HG02763 (cell line): ENCODE results near the gene OMA1.

Experiments
- ATAC-seq: cut with Tn5 transposase; IDR thresholded peaks from one replicate; pipeline ENCODE4 v1.9.1; 2021; ENCODE audit warnings: mild to moderate bottlenecking, moderate library complexity; ENCODE audit not compliant: unreplicated experiment

The OMA1 gene

GRCh38 chr1:58460469-58460868 lies 86.1 kb downstream of the OMA1 start:
- no peak for ATAC-seq

GRCh38 chr1:58459911-58460310 lies 86.6 kb downstream of the OMA1 start:
- ATAC-seq, result no peak

- no peak for ATAC-seq
Observed at GRCh38 chr1:58457023-58457635, 89.4 kb downstream of the OMA1 start.

- no peak for ATAC-seq
Observed at GRCh38 chr1:58456470-58456869, 90.1 kb downstream of the OMA1 start.

GRCh38 chr1:58454807-58455206 lies 91.7 kb downstream of the OMA1 start:
- ATAC-seq, result no peak

- ATAC-seq, result no peak
Observed at GRCh38 chr1:58454385-58454784, 92.1 kb downstream of the OMA1 start.

- ATAC-seq, result no peak
Observed at GRCh38 chr1:58451560-58452191, 94.8 kb downstream of the OMA1 start.

GRCh38 chr1:58447886-58448285 lies 98.6 kb downstream of the OMA1 start:
- no peak for ATAC-seq

- no peak for ATAC-seq
Observed at GRCh38 chr1:58447042-58447441, 99.5 kb downstream of the OMA1 start.

- ATAC-seq, result no peak
Observed at GRCh38 chr1:58446368-58446767, 100.2 kb downstream of the OMA1 start.

- no peak for ATAC-seq
Observed at GRCh38 chr1:58443986-58444868, 102.3 kb downstream of the OMA1 start.

GRCh38 chr1:58442114-58442513 lies 104.4 kb downstream of the OMA1 start:
- ATAC-seq, result no peak

- no peak for ATAC-seq
Observed at GRCh38 chr1:58441699-58442098, 104.8 kb downstream of the OMA1 start.

- ATAC-seq, result no peak
Observed at GRCh38 chr1:58440696-58441095, 105.8 kb downstream of the OMA1 start.

- ATAC-seq, result no peak
Observed at GRCh38 chr1:58439946-58440345, 106.6 kb downstream of the OMA1 start.

- no peak for ATAC-seq
Observed at GRCh38 chr1:58438468-58438867, 108.1 kb downstream of the OMA1 start.

GRCh38 chr1:58437623-58438022 lies 108.9 kb downstream of the OMA1 start:
- ATAC-seq, result no peak

GRCh38 chr1:58436615-58437297 lies 109.8 kb downstream of the OMA1 start:
- no peak for ATAC-seq

- no peak for ATAC-seq
Observed at GRCh38 chr1:58435376-58435775, 111.2 kb downstream of the OMA1 start.

- ATAC-seq, result no peak
Observed at GRCh38 chr1:58434607-58435006, 111.9 kb downstream of the OMA1 start.

- no peak for ATAC-seq
Observed at GRCh38 chr1:58434181-58434580, 112.3 kb downstream of the OMA1 start.
